Hepatocyte (in vitro differentiated cells): Measurements from ENCODE around the gene NFIA. TPM values are rescaled to one million over a fixed set of nuclear protein-coding genes. Genes with fewer than 3 reads are reported as not detected.

Experiments used
- DNase-seq: peaks from one replicate; pipeline ENCODE4 v3.0.0-alpha.2; 2016; ENCODE audit warnings: low spot score
- H2AFZ ChIP-seq: fragments of 200-600 bp; sonication (generic); 2 replicates; pipeline ENCODE4 v1.6.0; 2016; ENCODE audit warnings: antibody characterized with exemption, mild to moderate bottlenecking
- H3K27ac ChIP-seq: fragments of 200-600 bp; sonication (generic); 2 replicates; pipeline ENCODE4 v1.5.1; 2016; ENCODE audit warnings: mild to moderate bottlenecking
- H3K27me3 ChIP-seq: fragments of 200-600 bp; sonication (generic); 2 replicates; pipeline ENCODE4 v1.6.1; 2016
- H3K36me3 ChIP-seq: fragments of 200-600 bp; sonication (generic); replicated peaks from 2 replicates; pipeline ENCODE4 v1.5.1; 2016; ENCODE audit warnings: low read depth; ENCODE audit not compliant: insufficient read depth
- H3K4me1 ChIP-seq: fragments of 200-600 bp; sonication (generic); 2 replicates; pipeline ENCODE4 v1.5.1; 2016; ENCODE audit warnings: mild to moderate bottlenecking, moderate library complexity; ENCODE audit not compliant: insufficient read depth
- H3K4me2 ChIP-seq: fragments of 200-600 bp; sonication (generic); 2 replicates; pipeline ENCODE4 v1.6.0; 2016
- H3K4me3 ChIP-seq: fragments of 200-600 bp; sonication (generic); 2 replicates; pipeline ENCODE4 v1.5.1; 2016; ENCODE audit warnings: mild to moderate bottlenecking
- H3K79me2 ChIP-seq: fragments of 200-600 bp; sonication (generic); 2 replicates; pipeline ENCODE4 v1.6.0; 2017; ENCODE audit warnings: mild to moderate bottlenecking
- H3K9me2 ChIP-seq: fragments of 200-600 bp; sonication (generic); replicated peaks from 2 replicates; pipeline ENCODE4 v1.6.0; 2017; ENCODE audit warnings: mild to moderate bottlenecking; ENCODE audit not compliant: insufficient read depth
- H3K9me3 ChIP-seq: fragments of 200-600 bp; sonication (generic); 2 replicates; pipeline ENCODE4 v1.5.1; 2016; ENCODE audit warnings: low read depth, mild to moderate bottlenecking
- H4K20me1 ChIP-seq: fragments of 200-600 bp; sonication (generic); 2 replicates; pipeline ENCODE4 v1.6.0; 2016; ENCODE audit warnings: mild to moderate bottlenecking; ENCODE audit not compliant: insufficient read depth, poor library complexity, severe bottlenecking
- CTCF ChIP-seq: fragments of 200-600 bp; sonication (generic); IDR thresholded peaks from 2 replicates; pipeline ENCODE4 v1.5.1; 2016; ENCODE audit warnings: antibody characterized with exemption, mild to moderate bottlenecking; ENCODE audit not compliant: poor library complexity
- EZH2 ChIP-seq: fragments of 200-600 bp; sonication (generic); IDR thresholded peaks from 2 replicates; pipeline ENCODE4 v1.6.1; 2016; ENCODE audit warnings: antibody characterized with exemption, mild to moderate bottlenecking, borderline replicate concordance
- EZH2phosphoT487 ChIP-seq: fragments of 200-600 bp; sonication (generic); IDR thresholded peaks from one replicate; pipeline ENCODE4 v1.6.1; 2018; ENCODE audit warnings: antibody characterized with exemption, mild to moderate bottlenecking, low read depth, moderate library complexity; ENCODE audit not compliant: unreplicated experiment, severe bottlenecking
- WGBS: methylation state at CpG from one replicate; pipeline ENCODE4 v1.1.6; 2016; ENCODE audit warnings: low lambda C conversion rate; ENCODE audit errors: missing lambda C conversion rate; 5-methylcytosine and 5-hydroxymethylcytosine counted together
- polyA plus RNA-seq: library from polyadenylated mRNA; unstranded; fragments of >200 nt; fragmentation: Nextera tagmentation; extraction: Ambion mirVana; gene quantifications from 2 replicates; pipeline ENCODE4 v1.2.1, GENCODE V29; 2016
- total RNA-seq: library from RNA; depleted of rRNA; stranded (reverse); fragments of >200 nt; gene quantifications from 2 replicates; pipeline ENCODE4 v1.2.3, GENCODE V29; 2014

The NFIA gene
- total and polyA plus RNA-seq, 2 experiments from 2014 or later: 15.1 to 18.2 TPM

DNA sequence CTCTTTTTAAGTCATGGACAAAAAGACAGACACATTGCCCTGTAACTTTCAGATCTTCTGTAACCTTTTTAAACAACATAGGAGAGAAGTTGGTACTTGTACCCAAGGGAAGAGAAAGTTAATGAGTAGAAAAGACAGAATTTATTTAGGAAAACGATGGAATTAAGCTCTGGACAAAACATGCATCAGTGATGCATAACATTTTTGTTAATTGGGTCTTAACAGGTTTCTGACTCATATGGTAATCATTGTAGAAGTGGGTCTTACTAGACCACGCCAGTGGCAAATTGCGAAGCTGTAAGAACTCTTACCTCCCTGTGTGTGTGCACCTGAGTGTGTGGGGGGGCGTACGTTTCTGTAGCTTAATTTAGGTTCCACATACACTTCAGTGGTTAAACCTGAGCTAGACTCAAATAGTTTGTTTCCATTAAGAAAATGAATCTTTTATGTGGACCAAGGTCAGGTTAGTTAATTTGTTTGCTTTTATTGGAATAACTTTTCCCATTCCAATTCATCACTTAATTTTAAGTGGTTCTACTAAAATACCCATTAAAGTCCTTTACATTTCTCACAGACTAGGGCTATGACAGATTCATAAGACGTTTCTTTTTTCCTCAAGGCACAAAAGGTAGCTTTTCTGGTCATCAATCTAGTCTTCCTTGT, 48.1 kb downstream of the NFIA start:
- WGBS: 84% methylated on average over 6 of the region's 6 CpGs
- Histone ChIP-seq H3K4me2 (no peak overlapping the region), H3K4me1 (peaks cover 17% of the 10 kb centered on the region), H3K27me3 (no peaks in the 10 kb centered on the region), H3K4me3 (no peak overlapping the region), H3K9me3 (no peaks in the 10 kb centered on the region), H3K9me2 (no peaks in the 10 kb centered on the region), H3K36me3 (no peaks in the 10 kb centered on the region), H3K27ac (no peak overlapping the region), H3K79me2 (peaks cover 59% of the 10 kb centered on the region), H2AFZ (no peak overlapping the region), H4K20me1 (no peaks in the 10 kb centered on the region)
- no peak for DNase-seq
- no peak for TF ChIP-seq EZH2phosphoT487
- no peak for TF ChIP-seq EZH2
- TF ChIP-seq CTCF: no peak

DNA sequence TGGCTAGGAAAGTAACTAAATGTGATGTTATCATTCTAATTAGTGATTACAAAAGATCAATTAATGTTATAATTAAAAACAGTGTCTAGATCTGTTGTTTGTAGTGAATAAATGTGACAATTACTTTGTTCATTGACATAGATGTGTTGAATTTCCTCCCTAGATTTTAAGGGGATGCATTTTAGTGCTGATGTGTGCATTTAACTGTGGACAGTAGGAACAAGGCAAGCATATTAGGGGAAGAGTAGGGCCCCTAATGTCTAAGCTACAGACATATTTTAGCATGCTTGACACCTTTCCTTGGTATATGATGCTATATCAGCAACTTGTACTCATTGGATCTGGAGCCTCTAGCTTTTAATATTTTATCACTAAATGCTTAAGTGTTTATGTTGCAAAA, 48.9 kb downstream of the NFIA start:
- no peaks in the 10 kb centered on the region for H3K27me3 ChIP-seq
- no peaks in the 10 kb centered on the region for H4K20me1 ChIP-seq
- H3K79me2 ChIP-seq: peaks cover 63% of the 10 kb centered on the region
- peaks cover 17% of the 10 kb centered on the region for H3K4me1 ChIP-seq
- no peaks in the 10 kb centered on the region for H3K9me3 ChIP-seq
- peak overlapping the region; percentile 86 for H3K27ac ChIP-seq
- no peaks in the 10 kb centered on the region for H3K36me3 ChIP-seq
- peak overlapping the region; percentile 57 for H3K4me2 ChIP-seq
- no peaks in the 10 kb centered on the region for H3K9me2 ChIP-seq
- TF ChIP-seq EZH2: no peak
- no peak for TF ChIP-seq CTCF
- TF ChIP-seq EZH2phosphoT487: no peak
- DNase-seq: no peak
- no peak overlapping the region for H3K4me3 ChIP-seq
- H2AFZ ChIP-seq: no peak overlapping the region

DNA sequence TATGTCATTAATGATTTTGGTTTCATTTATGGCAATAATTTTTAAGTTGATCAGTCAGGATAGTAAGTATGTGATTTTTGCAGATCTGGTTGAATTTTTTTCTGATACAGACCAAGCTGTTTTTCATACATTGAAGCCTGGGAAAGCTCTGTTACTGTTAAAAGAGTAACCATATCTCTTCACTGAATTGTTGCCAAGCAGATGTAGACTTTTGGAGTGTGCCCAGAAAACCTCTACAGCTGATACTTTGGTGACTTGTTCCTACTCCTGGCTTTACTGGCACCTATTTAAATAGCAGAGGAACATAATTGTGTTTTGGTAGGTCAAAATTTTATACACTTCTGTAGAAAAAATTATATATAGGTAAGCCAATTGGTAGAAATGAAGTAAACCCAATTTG, 49.4 kb downstream of the NFIA start:
- Histone ChIP-seq H3K79me2 (peaks cover 65% of the 10 kb centered on the region), H3K9me3 (no peaks in the 10 kb centered on the region), H3K36me3 (no peaks in the 10 kb centered on the region), H3K4me3 (no peak overlapping the region), H3K4me2 (peak overlapping the region; percentile 57), H3K9me2 (no peaks in the 10 kb centered on the region), H3K27me3 (no peaks in the 10 kb centered on the region), H3K4me1 (peaks cover 17% of the 10 kb centered on the region), H2AFZ (no peak overlapping the region), H4K20me1 (no peaks in the 10 kb centered on the region), H3K27ac (peak overlapping the region; percentile 86)
- DNase-seq: no peak
- TF ChIP-seq EZH2phosphoT487 (no peak), CTCF (no peak), EZH2 (no peak)

- DNase-seq: no peak
- Histone ChIP-seq H3K36me3 (no peaks in the 10 kb centered on the region), H4K20me1 (no peaks in the 10 kb centered on the region), H3K27ac (peak overlapping the region; percentile 86), H3K79me2 (peaks cover 68% of the 10 kb centered on the region), H3K4me2 (peak overlapping the region; percentile 57), H3K9me2 (no peaks in the 10 kb centered on the region), H2AFZ (no peak overlapping the region), H3K9me3 (no peaks in the 10 kb centered on the region), H3K27me3 (no peaks in the 10 kb centered on the region), H3K4me3 (no peak overlapping the region), H3K4me1 (peaks cover 17% of the 10 kb centered on the region)
- WGBS: 37% methylated on average over 5 of the region's 5 CpGs
- TF ChIP-seq CTCF: no peak
- no peak for TF ChIP-seq EZH2
- TF ChIP-seq EZH2phosphoT487: no peak
Observed at GRCh38 chr1:61132176-61132638, 49.8 kb downstream of the NFIA start.
